MM.1S (cell line): ENCODE measurements around the gene HRK.
A peak's percentile ranks its signal among the peaks of the same experiment; 100 is the strongest.

Experiments
- DNase-seq: peaks from one replicate; pipeline ENCODE4 v3.0.0-alpha.2; 2015
- H2AFZ ChIP-seq: fragments of 300-600 bp; sonication (generic); 2 replicates; pipeline ENCODE4 v1.6.0; 2016; ENCODE audit warnings: antibody characterized with exemption, low read length
- H3F3A ChIP-seq: fragments of 300-600 bp; sonication (generic); 2 replicates; pipeline ENCODE4 v1.6.1; 2016; ENCODE audit warnings: mild to moderate bottlenecking, antibody characterized with exemption, low read length, moderate library complexity, mixed read lengths; ENCODE audit not compliant: insufficient read depth
- H3K27ac ChIP-seq: fragments of 300-600 bp; sonication (generic); 2 replicates; pipeline ENCODE4 v1.5.1; 2016; ENCODE audit warnings: mild to moderate bottlenecking, low read length
- H3K27me3 ChIP-seq: fragments of 300-600 bp; sonication (generic); replicated peaks from 2 replicates; pipeline ENCODE4 v1.6.0; 2016; ENCODE audit warnings: low read length; ENCODE audit not compliant: insufficient read depth
- H3K36me3 ChIP-seq: fragments of 300-600 bp; sonication (generic); replicated peaks from 2 replicates; pipeline ENCODE4 v1.6.1; 2016; ENCODE audit warnings: mild to moderate bottlenecking, low read length, mixed read lengths; ENCODE audit not compliant: insufficient read depth
- H3K4me1 ChIP-seq: fragments of 300-600 bp; sonication (generic); 2 replicates; pipeline ENCODE4 v1.6.1; 2016; ENCODE audit warnings: low read length, mixed read lengths
- H3K4me2 ChIP-seq: fragments of 300-600 bp; sonication (generic); 2 replicates; pipeline ENCODE4 v1.6.0; 2016; ENCODE audit warnings: low read depth, low read length
- H3K4me3 ChIP-seq: fragments of 300-600 bp; sonication (generic); 2 replicates; pipeline ENCODE4 v1.5.1; 2016; ENCODE audit warnings: low read length, mixed read lengths
- H3K79me2 ChIP-seq: fragments of 300-600 bp; sonication (generic); 2 replicates; pipeline ENCODE4 v1.6.1; 2016; ENCODE audit warnings: mixed run types, low read length, mixed read lengths
- H3K9ac ChIP-seq: fragments of 300-600 bp; sonication (generic); 2 replicates; pipeline ENCODE4 v1.6.1; 2016; ENCODE audit warnings: low read length, mixed read lengths
- H3K9me2 ChIP-seq: fragments of 300-600 bp; sonication (generic); replicated peaks from 2 replicates; pipeline ENCODE4 v1.6.1; 2016; ENCODE audit warnings: mild to moderate bottlenecking, low read length, mixed read lengths; ENCODE audit not compliant: insufficient read depth
- H3K9me3 ChIP-seq: fragments of 300-600 bp; sonication (generic); replicated peaks from 2 replicates; pipeline ENCODE4 v1.6.1; 2016; ENCODE audit warnings: mild to moderate bottlenecking, low read length, mixed read lengths; ENCODE audit not compliant: insufficient read depth
- H4K20me1 ChIP-seq: fragments of 300-600 bp; sonication (generic); 2 replicates; pipeline ENCODE4 v1.6.1; 2016; ENCODE audit warnings: mild to moderate bottlenecking, low read length, moderate library complexity, mixed read lengths; ENCODE audit not compliant: insufficient read depth
- CTCF ChIP-seq: fragments of 300-600 bp; sonication (generic); IDR thresholded peaks from 2 replicates; pipeline ENCODE4 v1.5.1; 2016; ENCODE audit warnings: antibody characterized with exemption, low read length, mixed read lengths
- EZH2 ChIP-seq: fragments of 300-600 bp; sonication (generic); optimal IDR thresholded peaks from 2 replicates; pipeline ENCODE3; 2017; ENCODE audit warnings: low read depth, mild to moderate bottlenecking, antibody characterized with exemption, low read length, mixed read lengths
- EZH2phosphoT487 ChIP-seq: fragments of 300-600 bp; sonication (generic); IDR thresholded peaks from 2 replicates; pipeline ENCODE4 v1.6.1; 2018; ENCODE audit warnings: antibody characterized with exemption, low read length

HRK gene

GRCh38 chr12:116919247-116919661, 38.0 kb upstream of the HRK start:
- no peak overlapping the region for H3K4me2 ChIP-seq
- H3K4me1 ChIP-seq = peaks cover 35% of the 10 kb centered on the region
- no peaks in the 10 kb centered on the region for H4K20me1 ChIP-seq
- H3K4me3 ChIP-seq = no peak overlapping the region
- no peaks in the 10 kb centered on the region for H3K27me3 ChIP-seq
- no peaks in the 10 kb centered on the region for H3K36me3 ChIP-seq
- no peak overlapping the region for H3K27ac ChIP-seq
- H2AFZ ChIP-seq = no peak overlapping the region
- H3K9me3 ChIP-seq = no peaks in the 10 kb centered on the region
- TF ChIP-seq EZH2 (no peak), EZH2phosphoT487 (no peak), CTCF (no peak)
- DNase-seq = no peak
- H3K9ac ChIP-seq = no peak overlapping the region
- no peaks in the 10 kb centered on the region for H3K9me2 ChIP-seq
- peaks cover 10% of the 10 kb centered on the region for H3K79me2 ChIP-seq
- peaks cover 22% of the 10 kb centered on the region for H3F3A ChIP-seq

GRCh38 chr12:116918464-116918863, 37.2 kb upstream of the HRK start:
- peaks cover 31% of the 10 kb centered on the region for H3K4me1 ChIP-seq
- H3K27ac ChIP-seq = no peak overlapping the region

GRCh38 chr12:116916714-116917114, 35.5 kb upstream of the HRK start:
- Histone ChIP-seq H2AFZ (no peak overlapping the region), H3K27me3 (no peaks in the 10 kb centered on the region), H3K4me1 (peaks cover 21% of the 10 kb centered on the region), H3F3A (peaks cover 9% of the 10 kb centered on the region), H3K9me3 (no peaks in the 10 kb centered on the region), H3K4me2 (peak overlapping the region; percentile 12; the same call in 1 of the 2 replicates), H3K27ac (peak overlapping the region; percentile 37; the same call in 1 of the 2 replicates), H3K79me2 (peaks cover 22% of the 10 kb centered on the region), H3K9me2 (no peaks in the 10 kb centered on the region), H3K36me3 (no peaks in the 10 kb centered on the region), H3K9ac (no peak overlapping the region), H4K20me1 (no peaks in the 10 kb centered on the region), H3K4me3 (no peak overlapping the region)
- peak; percentile 66 for DNase-seq
- TF ChIP-seq CTCF (peak; percentile 31), EZH2phosphoT487 (no peak), EZH2 (no peak)

More at GRCh38 chr12:116918464-116918863, 37.2 kb upstream of the HRK start:
- Histone ChIP-seq H3F3A (peaks cover 21% of the 10 kb centered on the region), H3K36me3 (no peaks in the 10 kb centered on the region), H3K4me2 (no peak overlapping the region), H3K79me2 (peaks cover 10% of the 10 kb centered on the region), H3K27me3 (no peaks in the 10 kb centered on the region), H3K9me3 (no peaks in the 10 kb centered on the region), H4K20me1 (no peaks in the 10 kb centered on the region), H3K9me2 (no peaks in the 10 kb centered on the region), H3K9ac (no peak overlapping the region), H3K4me3 (no peak overlapping the region), H2AFZ (no peak overlapping the region)
- no peak for DNase-seq
- TF ChIP-seq EZH2phosphoT487 (no peak), EZH2 (no peak)

GRCh38 chr12:116916122-116916521, 34.9 kb upstream of the HRK start:
- Histone ChIP-seq H4K20me1 (no peaks in the 10 kb centered on the region), H2AFZ (no peak overlapping the region), H3K4me1 (peaks cover 16% of the 10 kb centered on the region), H3K4me3 (no peak overlapping the region), H3K36me3 (no peaks in the 10 kb centered on the region), H3K4me2 (peak overlapping the region; percentile 12; the same call in 1 of the 2 replicates), H3K27ac (peak overlapping the region; percentile 37; the same call in 1 of the 2 replicates), H3K9me2 (no peaks in the 10 kb centered on the region), H3F3A (0 out of 2 replicates have a peak, but pooled peaks cover 3% of the 10 kb centered on the region), H3K9me3 (no peaks in the 10 kb centered on the region), H3K9ac (no peak overlapping the region), H3K27me3 (no peaks in the 10 kb centered on the region), H3K79me2 (peaks cover 25% of the 10 kb centered on the region)
- DNase-seq = no peak
- TF ChIP-seq EZH2 (no peak), CTCF (no peak), EZH2phosphoT487 (no peak)
